SK-N-SH (cell line): Measurements from ENCODE around the gene IGFBP7. TPM values are rescaled to one million over a fixed set of nuclear protein-coding genes. Genes with fewer than 3 reads are reported as not detected.
A peak's percentile ranks its signal among the peaks of the same experiment; 100 is the strongest.

Source experiments
- CTCF ChIA-PET: fragments of 300-600, 350-600 bp; formaldehyde crosslinking; extraction: SDS; loops from one replicate; lab custom pipeline; 2021; lab: Yijun Ruan, JAX
- POLR2A ChIA-PET: fragments of 350-600 bp; sonication (Branson Sonifier 250); formaldehyde crosslinking; extraction: SDS; loops from one replicate; lab custom pipeline; 2020; ENCODE audit warnings: antibody characterized with exemption, inconsistent platforms; lab: Yijun Ruan, JAX
- DNase-seq: peaks from one replicate; pipeline ENCODE4 v3.0.0; 2012
- H2AFZ ChIP-seq: fragments of 200-600 bp; sonication (generic); 2 replicates; pipeline ENCODE4 v1.8.1; 2016; ENCODE audit warnings: antibody characterized with exemption, mild to moderate bottlenecking, low read depth
- H3F3A ChIP-seq: fragments of 200-600 bp; sonication (generic); replicated peaks from 2 replicates; pipeline ENCODE3; 2016; ENCODE audit warnings: antibody characterized with exemption, mild to moderate bottlenecking; ENCODE audit not compliant: insufficient read depth
- H3K27ac ChIP-seq, 2 experiments: fragments of 200-500 bp in 1 of 2; fragments of 200-600 bp in 1 of 2; sonication (Bioruptor generic) in 1 of 2; sonication (generic), shearing (Covaris generic) in 1 of 2; 2 replicates each; pipeline versions ENCODE4 v1.5.1 to v1.6.1; 2014 to 2016; ENCODE audit warnings: low read depth in 2 of 2, inconsistent platforms in 1 of 2, low read length in 1 of 2, mild to moderate bottlenecking in 1 of 2, mixed read lengths in 1 of 2
- H3K27me3 ChIP-seq: fragments of 200-600 bp; sonication (generic), shearing (Covaris generic); 2 replicates; pipeline ENCODE4 v1.6.1; 2016; ENCODE audit warnings: mixed run types; ENCODE audit not compliant: insufficient read depth
- H3K36me3 ChIP-seq, 2 experiments: fragments of 200-500 bp in 1 of 2; fragments of 200-600 bp in 1 of 2; sonication (Bioruptor generic) in 1 of 2; sonication (generic) in 1 of 2; replicated peaks in 1 of 2; 2 replicates each; pipeline versions ENCODE3 to v1.5.1; 2014 to 2016; ENCODE audit warnings: low read length in 1 of 2, mild to moderate bottlenecking in 1 of 2; ENCODE audit not compliant: insufficient read depth in 2 of 2, control insufficient read depth in 1 of 2
- H3K4me1 ChIP-seq, 2 experiments: fragments of 200-500 bp in 1 of 2; fragments of 200-600 bp in 1 of 2; sonication (Bioruptor generic) in 1 of 2; sonication (generic), shearing (Covaris generic) in 1 of 2; 2 replicates each; pipeline versions ENCODE4 v1.5.1 to v1.6.1; 2014 to 2016; ENCODE audit warnings: low read depth in 1 of 2, low read length in 1 of 2, mixed run types in 1 of 2; ENCODE audit not compliant: insufficient read depth in 2 of 2, control insufficient read depth in 1 of 2
- H3K4me2 ChIP-seq: fragments of 200-600 bp; sonication (generic), shearing (Covaris generic); 2 replicates; pipeline ENCODE4 v1.6.1; 2017; ENCODE audit warnings: mixed run types
- H3K4me3 ChIP-seq, 2 experiments: fragments of 200-500 bp in 1 of 2; fragments of 200-600 bp in 1 of 2; sonication (Bioruptor generic) in 1 of 2; sonication (generic), shearing (Covaris generic) in 1 of 2; 2 replicates each; pipeline versions ENCODE4 v1.5.1 to v1.8.1; 2014 to 2016; ENCODE audit warnings: low read depth in 2 of 2, inconsistent platforms in 1 of 2, low read length in 1 of 2, mild to moderate bottlenecking in 1 of 2, mixed read lengths in 1 of 2, moderate library complexity in 1 of 2
- H3K79me2 ChIP-seq: fragments of 200-600 bp; sonication (generic); 2 replicates; pipeline ENCODE4 v1.8.1; 2017; ENCODE audit warnings: mild to moderate bottlenecking; ENCODE audit not compliant: insufficient read depth
- H3K9ac ChIP-seq: fragments of 200-600 bp; sonication (generic); 2 replicates; pipeline ENCODE4 v1.6.1; 2017; ENCODE audit warnings: mixed run types
- H3K9me2 ChIP-seq: fragments of 200-600 bp; sonication (generic); 2 replicates; pipeline ENCODE4 v1.6.1; 2017; ENCODE audit warnings: mixed run types
- H3K9me3 ChIP-seq: fragments of 200-600 bp; sonication (generic); 2 replicates; pipeline ENCODE4 v1.6.1; 2017; ENCODE audit warnings: mixed run types, mild to moderate bottlenecking, moderate library complexity
- H4K20me1 ChIP-seq: fragments of 200-600 bp; sonication (generic); 2 replicates; pipeline ENCODE4 v1.6.1; 2017; ENCODE audit warnings: mild to moderate bottlenecking, mixed run types; ENCODE audit not compliant: insufficient read depth
- CHD2 ChIP-seq: fragments of 150-350 bp; IDR thresholded peaks from 2 replicates; pipeline ENCODE4 v1.6.1; 2018; ENCODE audit warnings: low read length; ENCODE audit not compliant: partially characterized antibody
- GABPA ChIP-seq: IDR thresholded peaks from 2 replicates; pipeline ENCODE4 v1.4.0; 2012; ENCODE audit warnings: low read depth, mild to moderate bottlenecking
- JUND ChIP-seq: IDR thresholded peaks from 2 replicates; pipeline ENCODE4 v1.4.0; 2012
- MEF2A ChIP-seq: IDR thresholded peaks from 2 replicates; pipeline ENCODE4 v1.4.0; 2012; ENCODE audit warnings: low read depth, borderline replicate concordance
- MXI1 ChIP-seq: IDR thresholded peaks from 2 replicates; pipeline ENCODE4 v1.6.1; 2012; ENCODE audit warnings: mild to moderate bottlenecking, low read depth, low read length, improper control_type of control experiment
- NRF1 ChIP-seq: IDR thresholded peaks from 2 replicates; pipeline ENCODE4 v1.6.1; 2012; ENCODE audit warnings: low read depth, mild to moderate bottlenecking, low read length
- RAD21 ChIP-seq: IDR thresholded peaks from 2 replicates; pipeline ENCODE4 v1.6.1; 2012; ENCODE audit warnings: mild to moderate bottlenecking, low read length
- RCOR1 ChIP-seq: fragments of 150-350 bp; IDR thresholded peaks from 2 replicates; pipeline ENCODE4 v1.6.1; 2017; ENCODE audit warnings: antibody characterized with exemption, low read length
- REST ChIP-seq: IDR thresholded peaks from 2 replicates; pipeline ENCODE4 v1.6.1; 2012; ENCODE audit warnings: mild to moderate bottlenecking, low read depth, low read length, moderate library complexity
- RFX5 ChIP-seq: IDR thresholded peaks from 2 replicates; pipeline ENCODE4 v1.6.1; 2012; ENCODE audit warnings: mild to moderate bottlenecking, improper control_type of control experiment, low read length
- RXRA ChIP-seq: IDR thresholded peaks from 2 replicates; pipeline ENCODE4 v1.4.0; 2012; ENCODE audit warnings: low read depth, mild to moderate bottlenecking, borderline replicate concordance
- SIN3A ChIP-seq: IDR thresholded peaks from 2 replicates; pipeline ENCODE4 v1.6.1; 2012; ENCODE audit warnings: low read depth, mild to moderate bottlenecking, low read length, moderate library complexity, borderline replicate concordance
- SMC3 ChIP-seq: IDR thresholded peaks from 2 replicates; pipeline ENCODE4 v1.6.1; 2012; ENCODE audit warnings: low read depth, low read length, improper control_type of control experiment
- TAF1 ChIP-seq: IDR thresholded peaks from 2 replicates; pipeline ENCODE4 v1.6.1; 2012; ENCODE audit warnings: low read depth, mild to moderate bottlenecking, low read length, moderate library complexity, borderline replicate concordance
- USF2 ChIP-seq: fragments of 150-350 bp; IDR thresholded peaks from 2 replicates; pipeline ENCODE4 v1.6.1; 2017; ENCODE audit warnings: antibody characterized with exemption, low read length, low read depth, borderline replicate concordance
- WGBS: methylation state at CpG from one replicate; pipeline ENCODE4 v1.1.6; 2017; ENCODE audit warnings: low lambda C conversion rate; 5-methylcytosine and 5-hydroxymethylcytosine counted together
- polyA plus RNA-seq, 3 experiments: library from polyadenylated mRNA; depleted of rRNA; stranded (reverse); fragments of >200 nt; gene quantifications; 2 replicates each; pipeline ENCODE4 v1.2.3, GENCODE V29; 2012
- TF ChIP-seq, protein P1 (sequence below): fragments of 150-350 bp; IDR thresholded peaks from 2 replicates; pipeline ENCODE4 v1.6.1; 2016; ENCODE audit warnings: mild to moderate bottlenecking, low read depth, low read length

Gene IGFBP7
- polyA plus RNA-seq, 1 of the 3 experiments (the other 2 are of a cell fraction): 0.38 TPM

DNA sequence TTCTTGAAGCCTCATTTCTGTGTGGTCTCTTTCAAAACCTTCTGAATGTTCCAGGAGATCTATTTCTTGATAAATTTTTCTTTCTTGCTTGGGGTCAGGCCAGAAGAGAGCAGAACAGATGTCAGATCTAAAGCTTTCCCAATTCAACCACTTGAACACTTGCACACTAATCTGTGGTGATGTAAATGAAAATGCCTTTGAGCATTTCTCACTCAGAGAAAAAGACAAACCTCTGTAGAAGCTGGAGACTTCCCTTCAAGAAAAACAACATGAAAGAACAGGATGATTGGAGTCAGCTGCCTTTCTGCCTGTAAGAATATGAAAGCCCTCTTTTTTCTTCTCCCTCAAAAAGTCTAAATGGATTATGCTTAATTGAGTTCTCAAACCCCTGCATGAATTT is 11.2 kb downstream of the IGFBP7 start:
- H3K27ac ChIP-seq: peak overlapping the region; percentile 65 to 66; a peak in 3 of 4 replicates

GRCh38 chr4:57098415-57098814 is 11.8 kb downstream of the IGFBP7 start:
- WGBS: 53% methylated on average over 3 of the region's 5 CpGs
- POLR2A ChIA-PET: no interaction called here

More for the DNA sequence above, 11.2 kb downstream of the IGFBP7 start:
- H3F3A ChIP-seq: peaks cover 31% of the 10 kb centered on the region
- no peaks in the 10 kb centered on the region for H3K9me2 ChIP-seq
- no peak overlapping the region for H3K4me3 ChIP-seq
- H3K79me2 ChIP-seq: no peaks in the 10 kb centered on the region
- DNase-seq: no peak
- no peaks in the 10 kb centered on the region for H3K27me3 ChIP-seq
- H3K4me1 ChIP-seq: peaks cover 14 to 33% of the 10 kb centered on the region in 2 experiments; a peak in 3 of 4 replicates
- H3K4me2 ChIP-seq: peak overlapping the region; percentile 53; the same call in 1 of the 2 replicates
- TF ChIP-seq NRF1 (no peak), RFX5 (no peak), GABPA (no peak), SIN3A (no peak), JUND (no peak), USF2 (no peak), RAD21 (no peak), SMC3 (no peak)
- TF ChIP-seq, protein P1, sequence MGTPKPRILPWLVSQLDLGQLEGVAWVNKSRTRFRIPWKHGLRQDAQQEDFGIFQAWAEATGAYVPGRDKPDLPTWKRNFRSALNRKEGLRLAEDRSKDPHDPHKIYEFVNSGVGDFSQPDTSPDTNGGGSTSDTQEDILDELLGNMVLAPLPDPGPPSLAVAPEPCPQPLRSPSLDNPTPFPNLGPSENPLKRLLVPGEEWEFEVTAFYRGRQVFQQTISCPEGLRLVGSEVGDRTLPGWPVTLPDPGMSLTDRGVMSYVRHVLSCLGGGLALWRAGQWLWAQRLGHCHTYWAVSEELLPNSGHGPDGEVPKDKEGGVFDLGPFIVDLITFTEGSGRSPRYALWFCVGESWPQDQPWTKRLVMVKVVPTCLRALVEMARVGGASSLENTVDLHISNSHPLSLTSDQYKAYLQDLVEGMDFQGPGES: no peak
- TF ChIP-seq, all 33 proteins: peak for 0
- POLR2A ChIA-PET: no interaction called here
- Histone ChIP-seq H2AFZ (peak overlapping the region; percentile 61; the same call in 1 of the 2 replicates), H3K36me3 (no peaks in the 10 kb centered on the region), H3K9me3 (no peaks in the 10 kb centered on the region), H3K9ac (no peak overlapping the region), H4K20me1 (no peaks in the 10 kb centered on the region)
- CTCF ChIA-PET: interaction anchor here (0.7 to 1.3 kb wide), 3 partner anchors 29 to 1116 kb away, joined by 3 read pairs; no protein-coding TSS in a partner anchor

More at GRCh38 chr4:57098415-57098814, 11.8 kb downstream of the IGFBP7 start:
- H3K27me3 ChIP-seq: no peaks in the 10 kb centered on the region
- H3K4me2 ChIP-seq: peak overlapping the region; percentile 53; the same call in 1 of the 2 replicates
- H3K36me3 ChIP-seq: no peaks in the 10 kb centered on the region
- TF ChIP-seq RXRA: no peak
- TF ChIP-seq SMC3: no peak
- no peak for TF ChIP-seq MXI1
- no peak for TF ChIP-seq JUND
- TF ChIP-seq CHD2: no peak
- TF ChIP-seq SIN3A: no peak
- no peak for TF ChIP-seq REST
- no peak for TF ChIP-seq RCOR1
- TF ChIP-seq TAF1: no peak
- no peak for TF ChIP-seq RAD21
- TF ChIP-seq USF2: no peak
- no peak for TF ChIP-seq MEF2A
- H3K9ac ChIP-seq: no peak overlapping the region
- no peak for DNase-seq
- H3K9me2 ChIP-seq: no peaks in the 10 kb centered on the region
- H4K20me1 ChIP-seq: no peaks in the 10 kb centered on the region
- H3F3A ChIP-seq: peaks cover 36% of the 10 kb centered on the region
- no peak overlapping the region for H3K4me3 ChIP-seq
- peak overlapping the region; percentile 65 to 66 for H3K27ac ChIP-seq
- no peak overlapping the region for H2AFZ ChIP-seq
- peaks cover 16 to 34% of the 10 kb centered on the region in 2 experiments; a peak in 3 of 4 replicates for H3K4me1 ChIP-seq
- H3K79me2 ChIP-seq: no peaks in the 10 kb centered on the region
- CTCF ChIA-PET: interaction anchor here (0.9 to 1.3 kb wide), 3 partner anchors 29 to 65 kb away, joined by 3 to 4 read pairs (median 3); no protein-coding TSS in a partner anchor
- no peaks in the 10 kb centered on the region for H3K9me3 ChIP-seq
